OCI-LY1 (cell line): ENCODE results near the gene MRPL28.
"Not testable (repeated sequence)": the region's sequence is repeated elsewhere in the genome, so short reads cannot be mapped to it uniquely, and the experiment has no call there.

ENCODE experiments used
- H2AFZ ChIP-seq: fragments of 200-600 bp; sonication (generic), shearing (Covaris generic); 2 replicates; pipeline ENCODE4 v1.6.0; 2014; ENCODE audit warnings: antibody characterized with exemption, mild to moderate bottlenecking, low read length
- H3F3A ChIP-seq: fragments of 200-600 bp; sonication (generic), shearing (Covaris generic); 2 replicates; pipeline ENCODE4 v1.6.0; 2014; ENCODE audit warnings: mild to moderate bottlenecking, antibody characterized with exemption, low read length, moderate library complexity; ENCODE audit not compliant: insufficient read depth
- H3K27ac ChIP-seq: fragments of 200-600 bp; sonication (generic); 2 replicates; pipeline ENCODE4 v1.5.1; 2014; ENCODE audit warnings: low read length, mixed run types, mild to moderate bottlenecking, low read depth; ENCODE audit not compliant: poor library complexity, severe bottlenecking
- H3K27me3 ChIP-seq: fragments of 200-600 bp; sonication (generic); 2 replicates; pipeline ENCODE4 v1.6.0; 2014; ENCODE audit warnings: antibody characterized with exemption, mild to moderate bottlenecking, low read length, moderate library complexity; ENCODE audit not compliant: insufficient read depth
- H3K36me3 ChIP-seq: fragments of 200-600 bp; sonication (generic); 2 replicates; pipeline ENCODE4 v1.6.1; 2014; ENCODE audit warnings: mild to moderate bottlenecking, antibody characterized with exemption, low read length, moderate library complexity, mixed read lengths; ENCODE audit not compliant: insufficient read depth
- H3K4me1 ChIP-seq: fragments of 200-600 bp; sonication (generic); 2 replicates; pipeline ENCODE4 v1.5.1; 2014; ENCODE audit warnings: mild to moderate bottlenecking, low read length, moderate library complexity; ENCODE audit not compliant: insufficient read depth, severe bottlenecking
- H3K4me2 ChIP-seq: fragments of 200-600 bp; sonication (generic), shearing (Covaris generic); 2 replicates; pipeline ENCODE4 v1.6.1; 2014; ENCODE audit warnings: low read length
- H3K4me3 ChIP-seq: fragments of 200-600 bp; sonication (generic); 2 replicates; pipeline ENCODE4 v1.5.1; 2014; ENCODE audit warnings: low read length, low read depth, mild to moderate bottlenecking, mixed read lengths; ENCODE audit not compliant: poor library complexity, severe bottlenecking
- H3K79me2 ChIP-seq: fragments of 200-600 bp; shearing (Covaris generic); 2 replicates; pipeline ENCODE4 v1.6.1; 2016; ENCODE audit warnings: mixed run types, low read length, mixed read lengths; ENCODE audit not compliant: insufficient read depth
- H3K9ac ChIP-seq: fragments of 200-600 bp; sonication (generic), shearing (Covaris generic); 2 replicates; pipeline ENCODE4 v1.6.1; 2014; ENCODE audit warnings: mild to moderate bottlenecking, low read length, mixed read lengths
- H3K9me2 ChIP-seq: fragments of 200-600 bp; sonication (generic), shearing (Covaris generic); 2 replicates; pipeline ENCODE4 v1.6.1; 2014; ENCODE audit warnings: low read depth, mild to moderate bottlenecking, low read length, mixed read lengths
- H3K9me3 ChIP-seq: fragments of 200-600 bp; shearing (Covaris generic); 2 replicates; pipeline ENCODE4 v1.6.1; 2014; ENCODE audit warnings: low read length, mixed read lengths
- H4K20me1 ChIP-seq: fragments of 200-600 bp; sonication (generic), shearing (Covaris generic); 2 replicates; pipeline ENCODE4 v1.6.0; 2016; ENCODE audit warnings: mild to moderate bottlenecking, low read length; ENCODE audit not compliant: insufficient read depth
- EZH2 ChIP-seq: fragments of 200-600 bp; sonication (generic), shearing (Covaris generic); IDR thresholded peaks from 2 replicates; pipeline ENCODE4 v1.8.0; 2017; ENCODE audit warnings: borderline replicate concordance, mixed run types, mild to moderate bottlenecking, antibody characterized with exemption, low read length, moderate library complexity, mixed read lengths
- TF ChIP-seq, protein P1 (sequence below): fragments of 200-600 bp; sonication (generic), shearing (Covaris generic); IDR thresholded peaks from 2 replicates; pipeline ENCODE4 v1.5.1; 2017; ENCODE audit warnings: mild to moderate bottlenecking, antibody characterized with exemption, low read length, moderate library complexity, mixed read lengths

Gene MRPL28

DNA sequence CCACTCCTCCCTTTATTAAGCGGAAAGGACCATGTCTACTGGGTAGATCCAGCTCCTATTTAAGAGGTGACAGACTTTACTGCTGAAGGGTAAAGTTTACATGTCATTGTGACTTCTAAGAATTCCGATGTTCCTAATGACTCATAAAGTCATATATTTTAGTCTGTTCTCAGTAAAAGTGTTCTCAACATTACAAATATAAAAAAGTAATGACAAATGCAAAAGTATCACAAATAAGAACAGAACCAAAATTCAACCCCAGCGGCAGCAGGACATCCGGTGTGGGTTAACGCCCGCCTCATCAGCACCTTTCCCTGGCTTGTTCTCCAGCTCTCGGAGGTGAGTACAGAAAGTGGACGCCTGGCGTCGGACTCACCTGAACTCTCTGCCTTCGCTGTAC is 24.6 kb downstream of the MRPL28 start:
- H2AFZ ChIP-seq, result no peak overlapping the region
- H3K27me3 ChIP-seq, result no peaks in the 10 kb centered on the region
- H3K36me3 ChIP-seq, result peaks cover 43% of the 10 kb centered on the region
- H4K20me1 ChIP-seq, result no peaks in the 10 kb centered on the region
- H3K9ac ChIP-seq, result no peak overlapping the region
- no peaks in the 10 kb centered on the region for H3K9me2 ChIP-seq
- H3K4me3 ChIP-seq, result no peak overlapping the region
- H3F3A ChIP-seq, result no peaks in the 10 kb centered on the region
- H3K4me1 ChIP-seq, result peaks cover 18% of the 10 kb centered on the region
- H3K9me3 ChIP-seq, result no peaks in the 10 kb centered on the region
- peaks cover 18% of the 10 kb centered on the region; the same call in 1 of the 2 replicates for H3K79me2 ChIP-seq
- TF ChIP-seq, protein P1, sequence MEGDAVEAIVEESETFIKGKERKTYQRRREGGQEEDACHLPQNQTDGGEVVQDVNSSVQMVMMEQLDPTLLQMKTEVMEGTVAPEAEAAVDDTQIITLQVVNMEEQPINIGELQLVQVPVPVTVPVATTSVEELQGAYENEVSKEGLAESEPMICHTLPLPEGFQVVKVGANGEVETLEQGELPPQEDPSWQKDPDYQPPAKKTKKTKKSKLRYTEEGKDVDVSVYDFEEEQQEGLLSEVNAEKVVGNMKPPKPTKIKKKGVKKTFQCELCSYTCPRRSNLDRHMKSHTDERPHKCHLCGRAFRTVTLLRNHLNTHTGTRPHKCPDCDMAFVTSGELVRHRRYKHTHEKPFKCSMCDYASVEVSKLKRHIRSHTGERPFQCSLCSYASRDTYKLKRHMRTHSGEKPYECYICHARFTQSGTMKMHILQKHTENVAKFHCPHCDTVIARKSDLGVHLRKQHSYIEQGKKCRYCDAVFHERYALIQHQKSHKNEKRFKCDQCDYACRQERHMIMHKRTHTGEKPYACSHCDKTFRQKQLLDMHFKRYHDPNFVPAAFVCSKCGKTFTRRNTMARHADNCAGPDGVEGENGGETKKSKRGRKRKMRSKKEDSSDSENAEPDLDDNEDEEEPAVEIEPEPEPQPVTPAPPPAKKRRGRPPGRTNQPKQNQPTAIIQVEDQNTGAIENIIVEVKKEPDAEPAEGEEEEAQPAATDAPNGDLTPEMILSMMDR, result no peak
- no peak for TF ChIP-seq EZH2
- H3K27ac ChIP-seq, result no peak overlapping the region
- no peak overlapping the region for H3K4me2 ChIP-seq

DNA sequence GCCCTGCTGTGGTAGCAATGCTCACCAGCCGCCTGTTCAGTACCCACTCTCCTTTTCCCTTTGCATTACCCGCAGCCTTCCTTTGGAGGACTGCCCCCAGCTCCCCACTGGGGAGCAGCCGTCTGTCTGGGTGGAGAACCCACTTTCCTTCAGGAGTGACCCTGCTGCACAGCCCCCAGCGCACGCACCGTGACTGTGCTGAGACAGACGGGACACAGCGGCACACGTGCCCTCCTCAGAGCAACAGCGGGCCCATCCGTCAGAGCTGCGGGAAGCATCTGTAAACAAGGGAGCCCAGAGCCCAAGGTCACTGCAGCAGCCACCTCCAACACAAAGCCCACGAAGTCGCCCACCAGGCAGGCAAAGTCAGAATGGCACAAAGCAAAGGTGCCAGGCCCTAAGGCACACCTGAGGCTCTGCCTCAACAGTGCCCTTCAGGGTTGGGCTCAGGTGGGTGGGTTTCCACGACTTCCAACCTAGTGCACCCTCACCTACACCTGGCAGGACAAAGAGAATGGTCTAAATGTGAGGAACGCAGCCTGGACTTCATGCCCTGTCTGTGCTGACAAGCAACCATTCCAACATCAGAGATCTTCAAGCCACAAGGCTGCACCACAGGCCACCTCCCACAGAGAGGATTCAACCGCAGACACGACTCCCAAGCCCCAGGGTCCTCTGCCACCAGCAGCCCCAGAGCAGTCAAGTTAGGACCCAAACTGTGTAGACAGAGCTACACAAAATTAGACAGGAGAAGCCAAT is 27.7 kb downstream of the MRPL28 start:
- no peak overlapping the region for H2AFZ ChIP-seq
- H3F3A ChIP-seq, result no peaks in the 10 kb centered on the region
- H3K4me3 ChIP-seq, result no peak overlapping the region
- peaks cover 20% of the 10 kb centered on the region for H3K4me1 ChIP-seq
- H3K27ac ChIP-seq, result no peak overlapping the region
- no peak for TF ChIP-seq EZH2
- no peak overlapping the region for H3K9ac ChIP-seq
- peaks cover 30% of the 10 kb centered on the region for H3K79me2 ChIP-seq
- no peaks in the 10 kb centered on the region for H4K20me1 ChIP-seq
- no peaks in the 10 kb centered on the region for H3K27me3 ChIP-seq
- no peaks in the 10 kb centered on the region for H3K9me3 ChIP-seq
- H3K4me2 ChIP-seq, result no peak overlapping the region
- peaks cover 33% of the 10 kb centered on the region for H3K36me3 ChIP-seq
- no peaks in the 10 kb centered on the region for H3K9me2 ChIP-seq

DNA sequence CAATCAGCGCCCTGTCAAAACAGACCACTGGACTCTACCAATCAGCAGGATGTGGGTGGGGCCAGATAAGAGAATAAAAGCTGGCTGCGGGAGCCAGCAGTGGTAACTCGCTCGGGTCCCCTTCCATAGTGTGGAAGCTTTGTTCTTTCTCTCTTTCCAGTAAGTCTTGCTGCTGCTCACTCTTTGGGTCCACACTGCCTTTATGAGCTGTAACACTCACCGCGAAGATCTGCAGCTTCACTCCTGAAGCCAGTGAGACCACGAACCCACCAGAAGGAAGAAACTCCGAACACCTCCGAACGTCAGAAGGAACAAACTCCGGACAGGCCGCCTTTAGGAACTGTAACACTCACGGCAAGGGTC is 28.4 kb downstream of the MRPL28 start:
- not testable (repeated sequence) for H3K9me3 ChIP-seq

DNA sequence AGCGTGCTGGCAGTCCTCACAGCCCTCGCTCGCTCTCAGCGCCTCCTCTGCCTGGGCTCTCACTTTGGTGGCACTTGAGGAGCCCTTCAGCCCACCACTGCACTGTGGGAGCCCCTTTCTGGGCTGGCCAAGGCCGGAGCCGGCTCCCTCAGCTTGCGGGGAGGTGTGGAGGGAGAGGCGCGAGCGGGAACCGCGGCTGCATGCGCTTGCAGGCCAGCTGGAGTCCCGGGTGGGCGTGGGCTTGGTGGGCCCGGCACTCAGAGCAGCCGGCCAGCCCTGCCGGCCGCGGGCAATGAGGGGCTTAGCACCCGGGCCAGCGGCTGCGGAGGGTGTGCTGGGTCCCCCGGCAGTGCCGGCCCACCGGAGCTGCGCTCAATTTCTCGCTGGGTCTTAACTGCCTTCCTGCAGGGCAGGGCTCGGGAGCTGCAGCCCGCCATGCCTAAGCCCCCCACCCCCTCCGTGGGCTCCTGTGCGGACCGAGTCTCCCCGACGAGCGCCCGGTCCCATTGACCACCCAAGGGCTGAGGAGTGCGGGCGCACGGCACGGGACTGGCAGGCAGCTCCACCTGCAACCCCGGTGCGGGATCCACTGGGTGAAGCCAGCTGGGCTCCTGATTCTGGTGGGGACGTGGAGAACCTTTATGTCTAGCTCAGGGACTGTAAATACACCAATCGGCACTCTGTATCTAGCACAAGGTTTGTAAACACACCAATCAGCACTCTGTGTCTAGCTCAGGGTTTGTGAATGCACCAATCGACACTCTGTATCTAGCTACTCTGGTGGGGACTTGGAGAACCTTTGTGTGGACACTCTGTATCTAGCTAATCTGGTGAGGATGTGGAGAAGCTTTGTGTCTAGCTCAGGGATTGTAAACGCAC is 29.0 kb downstream of the MRPL28 start:
- Histone ChIP-seq H3K36me3 (peaks cover 20% of the 10 kb centered on the region), H3K4me1 (peaks cover 31% of the 10 kb centered on the region), H3K79me2 (peaks cover 27% of the 10 kb centered on the region)
- H3K9me3 ChIP-seq, H2AFZ ChIP-seq, H3K9ac ChIP-seq, H3F3A ChIP-seq, H3K4me3 ChIP-seq, H3K27me3 ChIP-seq, H3K27ac ChIP-seq, H3K9me2 ChIP-seq, H3K4me2 ChIP-seq, H4K20me1 ChIP-seq: not testable (repeated sequence)

More for the DNA sequence above, 28.4 kb downstream of the MRPL28 start:
- Histone ChIP-seq H3K79me2 (peaks cover 30% of the 10 kb centered on the region), H3K36me3 (peaks cover 26% of the 10 kb centered on the region), H3K4me1 (peaks cover 25% of the 10 kb centered on the region)
- H3K9ac ChIP-seq, H2AFZ ChIP-seq, H3K4me3 ChIP-seq, H3K4me2 ChIP-seq, H3F3A ChIP-seq, H3K9me2 ChIP-seq, H3K27me3 ChIP-seq, H3K27ac ChIP-seq, H4K20me1 ChIP-seq: not testable (repeated sequence)
